PFSK-1 (cell line): Measurements from ENCODE around the gene IKZF3.

Experiments used
- POLR2AphosphoS5 ChIP-seq: IDR thresholded peaks from 2 replicates; pipeline ENCODE4 v1.6.1; 2012; ENCODE audit warnings: low read depth, mild to moderate bottlenecking, control low read depth, low read length, moderate library complexity
- SIN3A ChIP-seq: IDR thresholded peaks from 2 replicates; pipeline ENCODE4 v1.6.1; 2012; ENCODE audit warnings: mild to moderate bottlenecking, low read length, moderate library complexity, borderline replicate concordance; ENCODE audit not compliant: insufficient read depth

GRCh38 chr17:39711851-39712250, 152.3 kb downstream of the IKZF3 start:
- TF ChIP-seq SIN3A = no peak
- TF ChIP-seq POLR2AphosphoS5 = no peak
